Activated CD8-positive, alpha-beta memory T cell treated with anti-CD3 and anti-CD28 coated beads, Interleukin-2, amount 50 U/mL, for 1 hour (primary cell): Measurements from ENCODE around the gene PKP4.
"Not testable (repeated sequence)": the region's sequence is repeated elsewhere in the genome, so short reads cannot be mapped to it uniquely, and the experiment has no call there.

Experiments used
- DNase-seq: peaks from one replicate; pipeline ENCODE4 v3.0.0-alpha.2; 2020; ENCODE audit errors: extremely low read depth

The PKP4 gene

DNA sequence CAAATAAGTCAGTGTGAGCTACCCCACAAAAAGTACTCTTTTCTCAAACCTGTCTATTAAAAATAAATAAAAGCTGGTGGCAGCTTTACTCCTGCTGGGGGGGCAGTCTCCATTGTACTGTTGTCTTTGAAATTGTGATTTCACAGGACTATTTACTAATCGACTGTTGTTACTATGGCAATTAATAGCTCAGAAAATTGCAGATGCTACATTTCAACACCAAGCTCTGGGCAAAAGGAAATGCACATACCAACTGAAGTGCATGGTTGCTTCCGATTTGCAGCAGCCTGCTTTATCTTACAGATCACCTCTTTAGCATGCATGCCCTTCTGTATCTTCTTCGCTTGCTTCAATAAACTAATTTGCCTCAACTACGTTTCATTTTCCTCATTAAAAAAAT is 220.8 kb downstream of the PKP4 start:
- no peak for DNase-seq

DNA sequence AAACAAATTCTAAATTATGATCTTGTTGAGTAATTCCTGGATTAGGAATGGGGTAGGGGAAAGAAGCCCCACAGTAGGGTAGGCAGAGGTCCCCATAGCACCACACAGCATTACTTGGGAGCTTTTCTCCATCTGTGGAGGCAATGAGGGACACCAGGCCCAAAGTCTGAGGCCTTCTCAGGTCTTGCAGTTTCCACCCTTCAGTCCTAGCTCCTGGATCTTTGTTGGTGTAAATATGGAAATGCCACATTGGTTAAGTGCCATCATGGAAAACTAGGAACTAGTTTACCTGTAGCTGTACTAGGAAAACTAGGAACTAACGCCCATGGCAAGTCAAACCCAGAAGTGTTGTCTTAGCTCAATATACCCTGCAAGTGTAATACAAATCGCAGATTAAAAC is 225.1 kb downstream of the PKP4 start:
- DNase-seq: no peak

DNA sequence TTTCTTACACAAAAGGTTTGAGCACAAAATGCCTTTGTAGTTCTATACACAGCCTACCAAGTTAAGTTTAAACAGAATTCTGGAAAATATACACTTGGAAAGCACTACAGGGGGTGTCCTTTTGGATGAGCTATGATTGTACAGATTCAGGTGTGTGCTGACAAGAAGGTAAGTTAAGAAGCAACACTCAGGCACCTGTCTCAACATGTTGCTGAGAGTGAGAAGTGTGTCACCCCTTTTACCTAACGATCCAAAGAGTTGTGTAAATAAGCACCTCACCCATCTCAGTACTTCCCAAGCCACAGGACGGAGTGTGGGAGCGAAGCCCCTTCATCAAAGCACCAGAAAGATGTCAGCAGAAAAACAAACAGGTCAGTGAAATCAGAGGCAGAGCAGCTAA is 228.9 kb downstream of the PKP4 start:
- DNase-seq: no peak

DNA sequence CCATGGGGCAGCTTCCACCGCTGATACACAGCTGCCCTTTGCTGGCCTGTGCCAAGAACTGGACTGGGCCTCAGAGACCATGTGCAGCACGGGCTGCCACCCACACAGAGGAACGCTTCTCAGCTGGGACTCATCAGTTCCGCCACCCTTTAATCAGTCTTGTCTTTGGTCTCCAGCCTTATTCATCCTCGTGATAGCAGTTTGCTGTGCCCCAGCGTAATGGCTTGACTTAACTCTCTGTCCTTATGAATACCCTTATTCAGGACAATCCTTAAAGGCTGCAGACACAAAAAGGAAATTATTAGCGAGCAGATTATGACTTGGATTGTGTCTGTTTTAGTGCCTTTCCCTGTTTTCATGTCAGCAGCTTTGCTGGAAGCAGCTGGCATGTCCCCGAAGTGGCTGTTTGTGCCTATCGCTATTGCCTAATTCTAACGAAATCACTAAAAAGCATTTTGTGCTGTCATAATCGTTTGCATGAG is 229.5 kb downstream of the PKP4 start:
- DNase-seq: no peak

DNA sequence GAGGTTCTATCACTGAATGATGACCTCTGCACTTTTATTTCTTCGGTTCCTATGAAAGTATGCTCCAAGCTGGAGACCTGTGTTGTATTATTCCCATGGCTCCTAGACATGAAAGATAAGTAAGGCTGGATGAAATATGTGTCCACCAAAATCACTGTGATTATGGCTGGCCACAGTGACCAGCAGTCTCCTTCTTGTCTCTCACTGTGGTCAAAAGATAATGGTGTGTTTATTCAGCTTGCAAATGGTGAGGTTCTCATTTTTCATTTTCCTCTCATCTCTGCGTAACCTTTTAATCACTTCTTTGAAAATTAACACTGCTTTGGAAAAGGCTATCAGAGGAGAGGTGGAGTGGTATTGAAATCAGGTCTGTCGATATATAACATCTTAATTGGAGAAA is 230.6 kb downstream of the PKP4 start:
- DNase-seq: no peak

DNA sequence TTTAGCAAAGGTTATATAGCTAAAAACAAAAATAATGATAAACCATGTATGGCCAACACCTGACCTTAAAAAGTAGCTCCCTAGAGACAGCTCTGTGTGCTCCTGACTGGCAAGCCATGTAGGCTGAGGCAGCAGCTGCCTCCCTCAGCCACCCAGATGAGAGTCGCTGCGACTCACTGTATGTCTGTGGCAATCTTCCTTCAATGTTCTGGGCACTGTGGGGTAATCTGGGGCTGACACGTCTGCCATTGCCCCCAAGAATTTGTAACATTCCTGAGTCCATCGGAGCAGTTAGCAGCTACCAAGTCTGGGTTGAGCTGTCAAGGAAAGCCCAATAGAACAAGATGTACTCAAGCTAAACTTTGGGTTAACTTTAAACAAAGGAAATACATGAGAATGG is 232.0 kb downstream of the PKP4 start:
- no peak for DNase-seq

DNA sequence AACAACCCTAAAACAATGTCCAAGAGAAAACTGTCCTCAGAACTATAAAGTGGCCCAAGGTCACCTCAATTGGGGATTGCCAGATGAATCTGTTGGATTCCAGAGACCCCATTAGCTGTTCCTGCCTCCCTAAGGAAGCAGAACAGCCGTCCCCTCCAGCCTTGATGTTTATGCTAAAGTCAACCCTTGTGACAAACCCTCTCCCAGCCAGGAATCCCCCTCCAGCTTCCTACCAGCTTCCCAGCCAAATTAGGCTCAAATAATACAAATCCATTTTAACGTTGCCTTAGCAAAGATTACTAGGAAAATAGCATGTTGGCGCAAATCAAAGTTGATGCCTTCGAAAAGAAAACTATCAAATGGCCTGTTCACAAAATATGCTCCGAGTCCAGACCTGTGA is 232.6 kb downstream of the PKP4 start:
- DNase-seq: no peak

DNA sequence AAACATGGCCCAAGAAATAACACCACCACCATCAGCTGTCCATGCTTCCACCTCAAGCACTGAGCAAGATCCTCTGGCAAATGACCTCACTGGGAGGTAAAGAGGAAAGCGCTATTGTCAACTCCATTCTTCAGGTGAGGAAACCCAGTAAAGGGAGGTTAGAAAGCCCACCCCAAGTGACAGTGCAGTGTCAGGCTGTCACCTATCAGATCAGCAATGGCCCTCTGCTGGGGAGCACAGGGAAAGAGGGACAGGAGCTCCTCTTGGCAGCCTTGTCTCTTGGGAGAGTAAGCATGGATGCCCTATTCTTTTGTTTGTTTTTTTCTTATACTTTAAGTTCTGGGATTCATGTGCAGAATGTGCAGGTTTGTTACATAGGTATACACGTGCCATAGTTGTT is 234.1 kb downstream of the PKP4 start:
- DNase-seq: no peak

DNA sequence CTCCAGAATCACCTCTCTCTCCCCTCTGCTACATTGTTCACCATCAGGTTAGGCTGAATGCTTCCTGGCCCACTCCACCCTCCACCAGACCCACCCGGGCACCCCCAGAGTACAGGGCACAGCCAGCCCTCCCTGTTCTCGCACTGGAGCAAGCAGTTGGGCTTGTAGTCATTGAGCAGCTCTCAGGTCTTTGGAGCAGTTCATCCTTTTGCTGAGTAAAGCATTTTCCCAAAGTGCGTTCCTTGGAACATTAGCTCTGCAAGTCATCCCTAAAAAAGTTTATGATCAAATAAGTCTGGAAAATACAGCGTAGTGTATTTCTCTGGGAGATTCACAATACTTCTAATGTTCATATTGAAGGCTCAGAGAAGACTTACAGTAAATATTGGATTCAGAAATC is 234.9 kb downstream of the PKP4 start:
- no peak for DNase-seq

DNA sequence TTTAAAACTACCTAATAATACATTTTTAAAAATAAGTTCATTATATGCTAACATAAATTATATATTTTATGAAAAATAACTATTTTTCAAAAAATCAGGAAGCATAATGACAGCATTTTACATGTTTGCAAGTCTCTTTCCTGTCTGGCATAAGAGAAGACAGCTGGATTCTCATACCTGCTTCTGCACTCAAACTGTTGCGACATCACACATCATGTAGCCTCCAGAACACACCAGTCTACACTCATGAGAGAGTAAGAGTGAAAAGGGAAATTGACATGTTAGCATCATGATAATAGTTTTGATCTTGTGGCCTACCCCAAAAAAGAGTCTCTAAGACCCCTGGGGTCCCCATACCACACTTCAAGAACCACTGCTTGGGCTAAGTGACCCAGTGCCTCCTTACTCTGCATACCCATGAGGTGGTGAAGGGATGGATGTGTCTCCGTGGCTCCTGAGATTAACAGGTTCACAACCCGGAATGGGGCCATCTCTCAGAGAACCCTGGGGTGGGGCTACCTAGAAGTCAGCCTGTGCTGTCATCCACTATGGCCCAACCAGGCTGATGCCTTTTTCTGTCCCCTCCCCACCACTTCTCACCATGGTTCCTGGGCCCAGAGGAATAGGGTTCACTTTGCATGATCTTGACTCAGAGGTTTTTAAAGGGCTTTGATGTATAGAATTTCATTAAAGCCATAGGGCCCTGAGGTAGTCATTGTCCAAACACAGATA is 235.8 kb downstream of the PKP4 start:
- no peak for DNase-seq

DNA sequence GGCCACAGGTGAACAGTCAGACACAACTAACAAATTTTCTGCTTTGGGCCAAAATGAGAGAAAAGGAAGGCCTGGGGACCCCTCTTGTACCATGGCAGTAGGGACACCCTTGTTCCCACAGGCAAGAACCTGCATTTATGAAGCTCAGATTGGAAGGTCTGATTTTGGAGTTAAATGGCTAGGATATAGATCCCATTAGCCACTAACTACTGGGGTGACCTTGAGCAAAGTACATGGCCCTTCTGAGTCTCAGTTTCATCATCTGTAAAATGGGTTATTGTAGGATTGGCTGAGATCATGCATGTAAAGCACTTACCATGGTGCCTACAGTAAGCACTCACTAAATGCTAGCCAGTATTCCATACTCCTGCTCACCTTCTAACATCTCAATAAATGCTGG is 236.7 kb downstream of the PKP4 start:
- no peak for DNase-seq

DNA sequence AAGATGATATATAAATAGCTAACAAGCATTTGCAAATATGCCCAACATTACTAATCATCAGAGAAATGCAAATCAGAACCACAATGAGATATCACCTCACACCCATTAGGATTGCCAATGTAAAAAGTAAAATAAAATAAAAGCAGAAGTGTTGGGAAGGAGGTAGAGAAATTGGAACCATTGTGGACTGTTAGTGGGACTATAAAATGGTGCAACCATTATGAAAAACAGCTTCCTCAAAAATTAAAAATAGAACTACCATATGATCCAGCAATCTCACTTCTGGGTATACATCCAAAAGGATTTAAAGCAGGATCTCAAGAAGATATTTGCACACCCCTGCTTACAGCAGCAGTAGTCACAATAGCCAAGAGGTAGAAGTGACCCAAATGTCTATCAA is 238.6 kb downstream of the PKP4 start:
- no peak for DNase-seq

DNA sequence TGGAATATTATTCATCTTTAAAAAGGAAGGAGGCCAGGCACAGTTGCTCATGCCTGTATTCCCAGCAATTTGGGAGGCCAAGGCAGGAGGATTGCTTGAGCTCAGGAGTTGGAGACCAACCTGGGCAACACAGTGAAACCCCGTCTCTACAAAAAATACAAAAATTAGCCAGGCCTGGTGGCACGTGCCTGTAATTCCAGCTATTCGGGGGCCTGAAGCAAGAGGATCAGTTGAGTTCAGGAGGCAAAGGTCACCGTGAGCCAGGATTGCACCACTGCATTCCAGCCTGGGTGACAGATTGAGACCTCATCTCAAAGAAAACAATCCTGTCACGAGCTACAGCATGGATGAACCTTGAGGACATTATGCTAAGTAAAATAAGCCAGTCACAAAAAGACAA is 239.0 kb downstream of the PKP4 start:
- not testable (repeated sequence) for DNase-seq

DNA sequence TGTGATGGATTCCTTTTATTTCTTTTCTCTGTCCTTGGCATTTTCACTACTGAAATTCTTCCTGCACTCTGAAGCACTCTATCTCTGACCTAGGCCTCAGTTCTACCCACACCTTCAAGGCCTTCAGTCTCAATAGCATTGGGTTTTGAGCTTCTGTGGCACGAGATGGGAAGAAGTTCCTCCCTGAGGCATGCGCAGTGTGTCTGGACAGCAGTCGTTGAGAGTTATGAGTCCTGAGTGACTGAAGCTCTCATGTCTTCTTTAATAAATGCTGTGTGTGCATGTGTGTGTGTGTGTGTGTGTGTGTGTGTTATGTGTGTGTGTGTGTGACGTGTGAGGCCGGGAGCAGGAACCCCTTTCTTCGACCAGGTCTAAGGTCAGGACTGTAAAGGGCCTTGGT is 242.6 kb downstream of the PKP4 start:
- no peak for DNase-seq

DNA sequence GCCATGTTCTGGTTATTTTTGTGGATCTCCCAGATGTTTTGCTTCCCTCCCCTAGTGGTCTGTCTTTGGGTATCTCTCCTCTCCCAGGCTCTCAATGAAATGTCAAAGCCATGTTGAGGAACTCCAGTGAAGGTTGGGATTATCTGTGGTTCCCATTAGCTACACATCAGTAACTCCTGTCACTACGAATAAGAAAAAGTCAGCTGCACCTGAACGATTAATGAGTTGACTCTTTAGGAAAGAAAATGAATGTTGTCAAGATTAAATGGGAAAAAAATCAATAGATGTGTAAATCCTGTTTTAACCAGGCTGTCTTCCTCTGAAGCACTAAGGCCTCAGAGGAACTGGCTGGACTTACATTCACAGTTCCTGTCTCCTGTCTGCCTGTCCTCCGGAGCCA is 244.3 kb downstream of the PKP4 start:
- DNase-seq: no peak

DNA sequence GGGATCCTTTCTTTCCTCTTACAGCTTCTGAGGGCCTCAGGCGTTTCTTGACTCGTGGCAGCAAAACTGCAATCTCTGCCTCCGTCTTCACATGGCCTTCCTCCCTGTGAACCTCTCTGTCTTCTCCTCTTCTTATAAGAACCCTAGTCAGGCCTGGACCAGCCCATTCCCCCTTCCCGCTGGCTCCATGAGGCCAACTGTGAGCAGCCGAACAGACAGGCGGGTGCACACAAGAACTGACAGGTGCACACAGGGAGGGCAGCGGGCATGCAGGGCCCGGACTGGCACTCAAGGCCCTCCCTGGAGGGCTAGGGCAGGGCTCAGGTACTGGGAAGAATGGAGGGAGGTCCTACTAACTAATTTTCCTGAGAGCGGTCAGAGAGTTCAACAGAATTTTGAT is 246.0 kb downstream of the PKP4 start:
- no peak for DNase-seq

DNA sequence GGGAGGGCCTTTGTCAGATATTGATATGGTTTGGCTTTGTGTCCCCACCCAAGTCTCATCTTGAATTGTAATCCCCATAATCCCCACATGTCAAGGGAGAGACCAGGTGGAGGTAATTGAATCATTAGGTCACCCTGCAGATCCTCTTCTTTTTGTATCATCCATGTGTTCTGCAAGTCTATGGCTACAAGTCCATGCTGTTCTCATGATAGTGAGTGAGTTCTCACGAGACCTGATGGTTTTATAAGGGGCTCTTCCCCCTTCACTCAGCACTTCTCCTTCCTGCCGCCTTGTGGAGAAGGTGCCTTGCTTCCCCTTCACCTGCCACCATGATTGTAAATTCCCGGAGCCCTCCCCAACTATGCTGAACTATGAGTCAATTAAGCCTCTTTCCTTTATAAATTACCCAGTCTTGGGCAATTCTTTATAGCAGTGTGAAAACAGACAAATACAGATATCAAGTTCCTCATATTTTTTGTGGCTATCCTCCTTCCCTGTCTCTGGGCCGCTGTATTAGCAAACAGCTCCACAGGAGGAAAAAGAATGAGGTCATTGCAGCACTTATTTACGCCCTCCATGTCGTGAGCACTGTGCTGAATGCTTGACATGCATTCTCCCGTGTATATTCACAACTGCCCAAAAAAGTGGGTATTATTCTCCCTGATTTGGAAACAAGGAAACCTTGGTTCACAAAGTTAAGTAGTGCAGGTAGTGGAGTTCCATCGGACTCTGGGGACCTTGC is 248.1 kb downstream of the PKP4 start:
- DNase-seq: not testable (repeated sequence)

DNA sequence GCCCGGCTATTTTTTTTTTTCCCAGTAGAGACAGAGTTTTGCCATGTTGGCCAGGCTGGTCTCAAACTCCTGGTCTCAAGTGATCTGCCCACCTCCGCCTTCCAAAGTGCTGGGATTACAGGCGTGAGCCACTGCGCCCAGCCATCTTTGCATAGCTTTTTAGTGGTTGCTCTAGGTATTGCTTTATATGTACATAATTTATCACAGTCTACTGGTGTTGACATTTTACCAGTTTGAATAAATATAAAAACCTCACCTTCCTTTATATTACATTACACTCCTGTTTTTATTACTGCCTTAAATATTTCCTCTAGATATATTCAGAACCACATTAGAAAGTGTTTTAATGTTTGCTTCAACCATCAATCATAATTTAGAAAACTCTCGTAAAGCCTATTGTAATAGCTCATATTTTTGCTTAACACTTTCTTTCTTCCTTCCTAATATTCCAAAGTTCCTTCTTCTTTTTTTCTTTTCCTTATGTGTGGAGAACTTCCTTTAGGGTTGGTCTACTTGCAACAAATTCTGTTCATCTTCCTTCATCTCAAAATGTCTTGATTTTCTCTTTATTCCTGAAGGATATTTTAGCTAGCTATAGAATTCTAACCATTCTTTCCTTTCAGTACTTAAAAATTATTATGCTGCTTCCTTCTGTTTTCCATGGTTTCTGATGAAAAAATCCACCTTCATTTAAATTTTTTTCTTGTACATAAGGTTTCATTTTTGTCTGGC is 256.2 kb downstream of the PKP4 start:
- DNase-seq: no peak

DNA sequence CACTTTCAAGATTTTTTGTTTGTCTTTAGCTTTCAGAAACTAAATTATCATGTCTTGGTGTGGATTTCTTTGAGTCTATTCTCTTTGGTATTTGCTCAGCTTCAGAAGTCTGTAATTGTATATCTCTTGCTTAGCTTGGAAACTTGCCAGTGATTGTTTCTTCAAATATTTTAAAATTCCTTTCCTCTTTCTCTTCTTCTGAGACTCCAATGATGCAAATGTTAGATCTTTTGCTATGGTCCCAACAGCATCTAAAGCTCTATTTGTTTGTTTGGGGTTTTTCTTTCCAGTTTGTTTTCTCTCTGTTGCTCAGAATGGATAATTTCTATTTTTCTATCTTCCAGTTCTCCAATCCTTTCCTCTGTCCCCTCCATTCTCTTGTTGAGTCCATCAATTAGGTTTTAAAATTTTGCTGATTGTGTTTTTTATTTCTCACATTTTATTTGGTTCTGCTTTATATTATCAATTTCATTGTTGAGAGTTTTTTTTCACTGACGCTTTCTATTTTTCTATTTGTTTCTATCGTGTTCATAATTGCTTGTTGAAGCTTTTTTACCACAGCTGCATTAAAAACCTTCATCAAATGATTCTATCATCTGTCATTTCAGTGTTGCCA is 256.9 kb downstream of the PKP4 start:
- no peak for DNase-seq

DNA sequence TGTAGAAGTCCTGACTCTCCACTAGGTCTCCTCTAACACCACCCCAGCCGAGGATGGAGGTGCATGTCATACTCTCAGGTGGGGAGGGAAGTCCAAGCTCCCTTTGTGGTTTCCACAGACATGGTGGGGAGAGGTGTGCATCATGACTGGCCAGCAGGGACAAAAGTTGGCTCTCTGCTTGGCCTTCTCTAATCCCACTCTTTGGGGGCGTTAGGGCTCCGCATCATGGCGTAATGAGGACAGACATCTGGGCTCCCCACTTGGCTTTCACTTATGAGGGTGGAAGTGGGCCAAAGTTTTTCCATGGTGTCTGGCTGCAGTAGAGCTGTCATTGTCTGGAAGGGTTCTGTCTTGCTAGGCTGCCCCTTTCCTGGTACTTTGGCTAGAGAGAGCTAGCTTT is 257.7 kb downstream of the PKP4 start:
- DNase-seq: no peak

DNA sequence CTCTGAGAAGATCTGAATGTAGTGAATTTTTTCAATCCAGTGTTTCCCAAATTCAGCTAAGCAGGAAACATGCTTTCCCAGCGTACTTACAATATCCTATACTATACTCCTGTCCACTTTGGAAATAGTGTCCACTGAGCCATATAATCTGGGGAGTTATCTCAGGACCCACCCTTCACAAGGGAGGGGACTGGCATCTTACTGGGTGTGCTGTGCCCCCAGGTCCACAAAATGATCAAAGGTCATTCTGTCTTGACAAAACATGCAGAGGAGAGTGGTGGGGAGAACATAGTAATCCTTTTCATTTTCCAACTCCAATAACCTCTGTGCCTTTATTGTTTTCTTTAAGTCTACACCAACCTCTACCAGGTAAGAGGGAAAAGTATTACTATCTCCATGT is 258.6 kb downstream of the PKP4 start:
- no peak for DNase-seq

DNA sequence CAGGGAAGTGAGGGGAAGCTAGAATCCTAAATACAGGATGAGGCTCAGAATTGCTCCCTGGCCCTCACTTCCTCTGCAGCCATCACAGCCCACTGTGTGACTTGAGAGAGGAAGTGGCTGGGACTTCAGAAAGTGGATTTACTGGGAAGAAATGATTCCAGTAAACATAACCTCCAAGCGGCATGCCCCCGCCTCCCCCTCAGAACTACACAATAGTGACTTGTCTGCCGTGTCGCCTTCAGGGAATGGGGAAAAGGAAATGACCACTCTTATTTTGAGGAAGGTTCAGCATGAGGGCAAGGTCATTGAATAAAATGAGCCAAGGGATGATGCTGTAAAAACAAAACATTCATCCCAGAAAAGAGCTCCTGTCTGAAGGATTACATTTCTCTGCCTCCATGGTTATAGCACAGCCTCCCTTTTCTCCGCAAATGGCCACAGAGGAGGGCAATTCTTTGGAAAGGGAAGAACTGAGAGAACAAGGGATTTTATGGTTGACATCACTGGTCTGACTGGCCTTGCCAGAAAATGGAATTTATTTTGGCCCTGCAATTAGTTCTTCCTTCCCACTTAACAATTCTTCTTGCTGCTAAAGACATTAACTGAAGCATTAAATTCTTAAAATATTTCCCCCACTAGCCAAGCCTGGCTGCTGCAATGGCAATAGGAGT is 259.5 kb downstream of the PKP4 start:
- no peak for DNase-seq
